ENCODE data around the gene PTCD3. TPM values are rescaled to one million over a fixed set of nuclear protein-coding genes. Genes with fewer than 3 reads are reported as not detected.

The PTCD3 gene
- 125 TPM for total RNA-seq

DNA sequence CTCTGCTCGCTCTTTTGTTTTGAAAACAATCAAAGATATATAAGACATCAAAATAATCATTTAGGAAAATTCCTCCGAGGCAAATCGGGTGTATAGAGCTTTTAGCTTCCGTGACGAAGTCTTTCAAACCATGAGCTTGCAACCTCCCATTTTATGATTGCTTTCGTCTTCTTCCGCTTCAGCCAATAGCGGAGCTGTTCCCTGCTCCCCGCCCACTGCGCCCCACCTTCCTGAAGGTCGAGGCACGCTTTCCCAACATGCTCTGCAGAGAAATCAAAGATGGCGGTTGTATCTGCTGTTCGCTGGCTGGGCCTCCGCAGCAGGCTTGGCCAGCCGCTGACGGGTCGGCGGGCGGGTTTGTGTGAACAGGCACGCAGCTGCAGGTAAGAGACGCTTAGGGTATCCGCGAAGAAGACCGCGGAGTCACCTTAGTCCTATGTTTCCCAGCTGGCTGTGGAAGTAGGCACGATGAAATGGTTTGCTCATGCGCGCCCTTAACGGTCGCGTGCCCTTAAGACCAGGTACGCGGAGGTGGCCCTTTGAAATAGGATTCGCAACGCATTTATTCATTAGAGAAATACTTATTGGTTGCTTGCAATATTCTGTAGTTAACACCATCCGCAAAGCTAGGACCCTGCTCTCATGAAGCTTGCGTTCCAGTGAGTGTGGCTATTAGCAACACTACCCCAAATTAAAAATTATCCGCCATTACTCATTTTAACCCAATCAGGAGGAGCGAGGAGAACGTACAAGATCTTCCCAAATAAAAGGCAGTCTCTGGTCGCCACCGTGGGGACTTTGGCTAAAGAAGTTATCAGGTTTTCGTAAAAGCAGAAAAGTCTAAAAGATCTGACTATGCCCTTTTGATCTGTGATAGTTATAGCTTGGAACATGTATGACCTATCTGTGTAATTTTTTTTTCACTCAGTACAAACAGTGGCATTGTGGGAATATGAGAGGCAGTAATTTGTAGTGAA lies at the start of gene PTCD3:
Gene PTCD3, plus strand, starts transcription at position 267 of the 977 bp plus-strand sequence. Its CDS starts 13 bp downstream, at position 280.
- peak; percentile 95 for DNase-seq (ENCODE audit: low spot score)

GRCh38 chr2:86056590-86057331 lies 49.3 kb upstream of the PTCD3 start:
- DNase-seq (ENCODE audit: low spot score): no peak

- no peak for DNase-seq (ENCODE audit: low spot score)
Measured at GRCh38 chr2:86062043-86062442, 44.0 kb upstream of the PTCD3 start.

DNA sequence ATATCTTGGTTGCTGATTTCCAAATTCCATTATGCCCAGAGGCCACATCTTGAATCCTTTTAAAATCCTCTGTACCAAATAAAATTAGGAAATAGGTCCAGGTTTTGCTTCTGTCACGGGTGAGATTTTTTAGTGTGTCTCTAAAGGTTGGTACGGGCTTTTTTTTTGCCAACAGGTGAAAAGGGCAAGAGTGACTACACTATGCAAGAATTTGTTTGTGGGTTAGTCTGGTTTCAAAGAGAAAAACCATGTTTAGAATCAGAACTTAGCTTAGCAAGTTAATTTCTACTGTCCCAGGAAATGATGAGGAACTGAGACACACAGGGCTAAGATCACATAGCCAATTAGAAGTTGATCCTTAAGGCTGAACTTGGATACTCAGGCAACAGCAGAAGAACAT lies 42.0 kb upstream of the PTCD3 start:
- DNase-seq (ENCODE audit: low spot score): no peak

DNA sequence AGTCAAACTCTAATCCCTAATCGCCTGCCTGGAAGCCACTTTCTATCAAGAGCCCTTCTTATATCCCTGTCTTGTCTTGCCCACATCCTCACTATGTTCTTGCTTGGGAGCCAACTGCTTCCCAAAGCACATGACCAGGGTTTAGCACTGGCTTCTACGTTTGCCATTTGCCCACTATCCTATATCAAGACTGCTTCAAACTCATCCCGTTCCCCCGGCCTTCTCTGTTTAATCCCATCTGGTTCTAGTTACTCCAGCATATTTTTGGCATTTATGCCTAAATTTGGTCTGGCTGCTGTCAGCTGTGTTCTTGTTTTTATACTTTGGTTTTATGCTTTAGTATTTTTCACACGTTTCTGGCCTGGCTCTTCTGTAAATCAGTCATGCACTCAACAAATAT lies 40.5 kb upstream of the PTCD3 start:
- no peak for DNase-seq (ENCODE audit: low spot score)

- no peak for DNase-seq (ENCODE audit: low spot score)
Measured at GRCh38 chr2:86066007-86066578, 39.9 kb upstream of the PTCD3 start.

DNA sequence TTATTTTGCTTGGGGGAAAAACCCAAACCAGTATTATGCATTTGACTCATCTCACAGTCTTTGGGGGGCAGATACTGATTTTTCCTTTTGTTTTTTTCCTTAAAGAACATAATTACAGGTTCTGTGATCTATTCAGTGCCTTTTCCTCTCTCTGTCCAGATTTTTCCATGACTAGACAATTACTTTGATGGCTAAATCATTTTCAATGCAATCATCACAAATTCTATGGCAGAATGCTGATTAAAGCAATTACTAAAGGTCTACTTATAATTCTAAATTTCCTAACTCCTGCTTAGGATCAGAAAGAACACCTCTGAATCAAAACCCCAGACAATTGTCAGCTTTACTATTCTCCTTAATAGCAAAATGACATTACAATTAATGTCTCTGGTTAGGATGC lies 39.1 kb upstream of the PTCD3 start:
- no peak for DNase-seq (ENCODE audit: low spot score)

GRCh38 chr2:86068136-86068588 lies 37.9 kb upstream of the PTCD3 start:
- DNase-seq (ENCODE audit: low spot score): no peak

DNA sequence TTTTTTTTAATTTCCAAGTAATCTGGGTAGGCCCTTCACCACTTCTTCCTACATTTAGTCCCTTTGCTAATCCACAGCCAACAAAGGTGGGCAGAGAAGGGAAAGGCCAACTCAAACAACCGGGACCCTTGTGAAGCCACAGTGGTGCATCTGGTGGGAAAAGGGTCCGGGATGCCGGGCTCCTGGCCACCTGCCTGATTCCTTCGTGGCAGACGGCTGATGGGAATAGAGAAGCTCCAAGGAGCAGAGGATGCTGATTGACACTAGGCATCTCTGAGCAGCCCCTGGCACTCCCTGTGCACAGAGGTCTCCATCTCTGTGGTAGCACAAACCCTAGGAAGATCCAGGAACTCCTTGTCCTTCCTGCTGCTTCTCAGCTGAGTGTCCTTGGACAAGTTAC lies 37.4 kb upstream of the PTCD3 start:
- no peak for DNase-seq (ENCODE audit: low spot score)

- DNase-seq (ENCODE audit: low spot score): no peak
Measured at GRCh38 chr2:86069091-86069685, 36.8 kb upstream of the PTCD3 start.

- no peak for DNase-seq (ENCODE audit: low spot score)
Measured at GRCh38 chr2:86069783-86070339, 36.2 kb upstream of the PTCD3 start.

GRCh38 chr2:86070868-86071267 lies 35.2 kb upstream of the PTCD3 start:
- no peak for DNase-seq (ENCODE audit: low spot score)

GRCh38 chr2:86072271-86072858 lies 33.7 kb upstream of the PTCD3 start:
- peak; percentile 79 for DNase-seq (ENCODE audit: low spot score)

GRCh38 chr2:86073225-86073624 lies 32.8 kb upstream of the PTCD3 start:
- no peak for DNase-seq (ENCODE audit: low spot score)

DNA sequence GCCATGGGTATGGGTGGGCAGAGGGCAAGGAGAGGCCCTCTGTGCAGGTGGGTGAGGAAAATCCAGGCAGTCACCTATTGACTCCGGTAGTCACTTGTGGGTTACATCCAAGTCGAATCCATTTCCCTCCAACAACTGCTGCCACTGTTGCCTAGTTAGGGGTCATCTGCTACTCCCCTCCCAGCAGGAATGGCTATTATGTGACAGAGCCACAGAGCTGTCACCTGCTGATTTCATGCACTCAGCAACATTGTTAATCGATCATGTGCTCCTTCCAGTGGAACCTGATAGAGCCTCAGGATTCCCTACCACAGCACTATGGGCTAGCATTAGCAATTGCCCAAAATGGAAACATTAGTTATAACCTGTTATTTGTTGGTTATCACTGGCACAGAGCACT lies 31.8 kb upstream of the PTCD3 start:
- no peak for DNase-seq (ENCODE audit: low spot score)

DNA sequence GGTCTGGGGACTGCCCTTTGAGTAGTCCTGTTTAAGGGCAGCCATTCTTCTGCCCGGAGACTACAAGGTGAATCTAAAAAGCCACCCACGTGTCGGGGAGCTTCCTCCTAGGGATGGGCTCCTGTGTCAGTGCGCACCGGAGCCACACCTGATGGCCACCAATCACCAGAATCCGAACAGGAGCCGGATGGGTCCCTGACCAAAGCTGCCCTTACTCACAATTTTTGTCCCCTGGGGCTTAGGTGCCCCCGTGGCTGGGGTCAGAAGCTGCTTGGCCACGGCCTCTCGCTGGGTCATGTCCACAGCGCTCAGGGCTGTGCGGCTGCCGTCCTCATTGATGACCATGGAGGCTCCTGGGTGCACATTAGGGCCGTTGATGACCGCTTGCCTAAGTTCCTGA lies 31.2 kb upstream of the PTCD3 start:
- no peak for DNase-seq (ENCODE audit: low spot score)

DNA sequence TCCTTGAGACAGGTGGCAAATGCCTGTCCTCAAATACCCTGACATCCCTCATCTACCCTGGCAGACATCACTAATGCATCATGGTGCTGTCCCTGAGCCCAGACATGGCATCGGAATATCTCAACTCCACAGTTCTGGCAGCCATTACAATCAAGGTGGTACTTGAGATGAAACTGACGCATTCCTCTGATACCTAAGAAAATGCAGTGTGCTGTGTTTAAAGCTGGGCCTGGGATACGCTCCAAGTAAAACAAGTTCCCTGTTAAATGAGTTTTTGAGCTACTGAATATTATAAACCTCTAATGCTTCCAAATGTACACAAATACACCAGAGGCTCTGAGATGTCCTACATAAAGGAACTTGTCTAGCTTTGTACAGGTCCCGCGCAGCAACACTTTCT lies 30.1 kb upstream of the PTCD3 start:
- no peak for DNase-seq (ENCODE audit: low spot score)

DNA sequence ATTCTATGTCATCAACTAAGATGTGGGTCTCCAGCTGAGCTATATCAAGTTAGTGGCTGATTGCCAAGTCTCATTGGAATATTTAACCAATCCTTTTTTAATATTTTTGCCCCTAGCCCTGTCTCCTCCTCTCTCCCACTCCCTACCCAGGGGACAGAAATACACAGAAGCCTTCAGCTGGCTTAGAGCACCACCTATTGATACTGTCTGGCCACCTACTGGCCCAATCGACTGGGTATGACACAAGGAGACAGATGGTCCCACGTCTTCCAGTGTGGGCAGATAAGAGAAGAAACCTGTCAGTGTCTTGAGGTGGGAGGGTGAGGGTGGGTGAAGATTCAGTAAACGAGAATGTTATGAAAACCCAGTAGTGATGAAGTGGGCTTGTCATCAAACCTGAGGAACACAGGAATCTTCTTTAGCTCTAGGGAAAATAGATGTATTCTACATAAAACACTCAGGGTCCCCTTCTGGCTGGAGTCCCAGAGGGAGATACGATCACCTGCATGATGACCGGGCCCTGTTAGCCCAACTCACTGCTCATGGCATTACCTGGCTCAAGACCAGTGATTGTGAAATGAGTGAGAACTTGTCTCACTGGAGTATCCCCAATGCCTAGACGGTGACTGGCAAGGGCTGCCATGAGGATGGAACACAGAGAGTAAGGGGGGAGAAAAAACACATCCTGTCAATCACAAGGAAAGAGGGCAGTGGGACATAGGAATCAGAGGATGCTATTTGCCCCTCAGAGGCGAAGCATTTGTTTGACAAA lies 27.1 kb upstream of the PTCD3 start:
- no peak for DNase-seq (ENCODE audit: low spot score)

DNA sequence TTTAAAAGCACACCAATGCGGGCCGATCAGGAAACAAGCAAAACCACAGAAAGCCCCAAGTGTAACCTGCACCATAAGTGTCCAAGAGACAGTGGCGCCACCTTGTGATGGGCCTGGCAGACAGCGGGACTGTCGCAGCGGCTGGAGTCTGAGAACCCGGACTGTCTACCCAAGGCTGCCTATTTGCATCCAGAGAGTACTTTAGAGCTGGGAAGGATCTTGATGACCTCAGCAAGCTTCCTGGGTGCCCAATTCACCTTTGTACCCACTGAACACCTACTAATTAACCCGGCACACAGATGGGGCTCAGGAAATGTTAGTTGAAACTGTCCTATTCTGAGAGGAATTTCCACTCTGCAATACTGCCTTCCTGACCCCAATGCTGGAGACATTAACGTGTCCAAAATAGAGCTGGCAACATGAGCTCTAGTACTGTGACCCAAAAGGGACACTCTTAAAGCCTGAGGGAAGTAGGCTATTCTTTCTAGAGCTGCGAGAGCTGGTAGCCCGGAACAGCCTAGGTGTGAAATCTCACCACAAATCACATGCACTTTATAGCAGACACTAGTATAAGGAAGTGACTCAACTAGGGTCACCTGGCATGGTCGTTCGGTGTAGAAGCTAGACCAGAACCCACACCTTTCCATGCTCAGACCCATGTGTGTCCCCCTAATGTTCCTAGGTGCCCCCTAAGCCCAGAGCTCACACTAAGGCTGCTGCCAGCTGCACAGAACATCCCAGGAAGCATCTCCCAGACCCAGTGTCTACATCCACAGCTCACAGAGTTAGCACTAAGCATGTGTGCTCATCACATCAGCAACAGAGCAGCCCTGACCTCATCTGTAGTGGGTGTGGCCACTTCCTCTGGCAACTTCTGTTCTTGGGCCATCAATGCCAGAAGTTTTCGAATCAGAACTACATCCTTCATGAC lies 25.8 kb upstream of the PTCD3 start:
- DNase-seq (ENCODE audit: low spot score): peak; percentile 84

Measured in ureter (tissue), 1 donor.